ENCODE data around the gene SEZ6. TPM values are rescaled to one million over a fixed set of nuclear protein-coding genes. Genes with fewer than 3 reads are reported as not detected.
A peak's percentile ranks its signal among the peaks of the same experiment; 100 is the strongest.
"Not testable (repeated sequence)": the region's sequence is repeated elsewhere in the genome, so short reads cannot be mapped to it uniquely, and the experiment has no call there.

SEZ6 gene
- total RNA-seq, 1 donor from 2014 or later = not detected

- Histone ChIP-seq H3K27ac (no peak overlapping the region), H3K27me3 (no peaks in the 10 kb centered on the region), H3K9me3 (no peaks in the 10 kb centered on the region), H3K4me3 (no peak overlapping the region), H3K36me3 (no peaks in the 10 kb centered on the region), H3K4me1 (peaks cover 60% of the 10 kb centered on the region)
- no peak for DNase-seq (ENCODE audit: extremely low spot score in 2 of 2)
- TF ChIP-seq POLR2A (IDR thresholded peaks at IDR 0.05) = no peak
- TF ChIP-seq, protein P1, sequence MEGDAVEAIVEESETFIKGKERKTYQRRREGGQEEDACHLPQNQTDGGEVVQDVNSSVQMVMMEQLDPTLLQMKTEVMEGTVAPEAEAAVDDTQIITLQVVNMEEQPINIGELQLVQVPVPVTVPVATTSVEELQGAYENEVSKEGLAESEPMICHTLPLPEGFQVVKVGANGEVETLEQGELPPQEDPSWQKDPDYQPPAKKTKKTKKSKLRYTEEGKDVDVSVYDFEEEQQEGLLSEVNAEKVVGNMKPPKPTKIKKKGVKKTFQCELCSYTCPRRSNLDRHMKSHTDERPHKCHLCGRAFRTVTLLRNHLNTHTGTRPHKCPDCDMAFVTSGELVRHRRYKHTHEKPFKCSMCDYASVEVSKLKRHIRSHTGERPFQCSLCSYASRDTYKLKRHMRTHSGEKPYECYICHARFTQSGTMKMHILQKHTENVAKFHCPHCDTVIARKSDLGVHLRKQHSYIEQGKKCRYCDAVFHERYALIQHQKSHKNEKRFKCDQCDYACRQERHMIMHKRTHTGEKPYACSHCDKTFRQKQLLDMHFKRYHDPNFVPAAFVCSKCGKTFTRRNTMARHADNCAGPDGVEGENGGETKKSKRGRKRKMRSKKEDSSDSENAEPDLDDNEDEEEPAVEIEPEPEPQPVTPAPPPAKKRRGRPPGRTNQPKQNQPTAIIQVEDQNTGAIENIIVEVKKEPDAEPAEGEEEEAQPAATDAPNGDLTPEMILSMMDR (IDR thresholded peaks at IDR 0.05) = no peak
- no peak for TF ChIP-seq POLR2AphosphoS5 (IDR thresholded peaks at IDR 0.05; ENCODE audit: insufficient read depth in 1 of 2, low read depth in 1 of 2)
- intact Hi-C loops (cut with DNase I) = no loop called here
Measured at GRCh38 chr17:28935744-28936460, 69.9 kb downstream of the SEZ6 start.

DNA sequence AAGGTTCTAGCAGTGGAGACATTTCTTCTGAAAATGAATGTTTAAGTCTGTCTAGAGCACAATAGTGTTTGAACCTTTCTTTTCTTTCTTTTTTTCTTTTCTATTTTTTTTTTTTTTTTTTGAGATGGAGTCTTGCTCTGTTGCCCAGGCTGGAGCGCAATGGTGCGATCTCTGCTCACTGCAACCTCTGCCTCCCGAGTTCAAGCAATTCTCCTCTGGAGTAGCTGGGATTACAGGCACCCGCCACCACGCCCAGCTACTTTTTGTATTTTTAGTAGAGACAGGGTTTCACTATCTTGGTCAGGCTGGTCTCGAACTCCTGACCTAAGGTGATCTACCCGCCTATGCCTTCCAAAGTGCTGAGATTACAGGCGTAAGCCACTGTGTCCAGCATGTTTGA is 71.3 kb downstream of the SEZ6 start:
- H3K36me3 ChIP-seq; H3K27me3 ChIP-seq; H3K9me3 ChIP-seq; H3K4me3 ChIP-seq; DNase-seq (ENCODE audit: extremely low spot score in 2 of 2); H3K27ac ChIP-seq; intact Hi-C loops (cut with DNase I): not testable (repeated sequence)
- H3K4me1 ChIP-seq = peaks cover 54% of the 10 kb centered on the region

GRCh38 chr17:28929787-28930186 is 76.0 kb downstream of the SEZ6 start:
- Histone ChIP-seq H3K36me3 (no peaks in the 10 kb centered on the region), H3K27ac (no peak overlapping the region), H3K4me1 (peaks cover 29% of the 10 kb centered on the region), H3K4me3 (no peak overlapping the region), H3K9me3 (no peaks in the 10 kb centered on the region), H3K27me3 (no peaks in the 10 kb centered on the region)
- TF ChIP-seq, protein P1 (IDR thresholded peaks at IDR 0.05) = no peak
- TF ChIP-seq POLR2AphosphoS5 (IDR thresholded peaks at IDR 0.05; ENCODE audit: insufficient read depth in 1 of 2, low read depth in 1 of 2) = no peak
- no peak for TF ChIP-seq POLR2A (IDR thresholded peaks at IDR 0.05)
- intact Hi-C loops (cut with DNase I) = no loop called here
- DNase-seq (ENCODE audit: extremely low spot score in 2 of 2) = no peak

- Histone ChIP-seq H3K27me3 (no peaks in the 10 kb centered on the region), H3K4me1 (peaks cover 28% of the 10 kb centered on the region), H3K36me3 (peaks cover 0 to 12% of the 10 kb centered on the region in 2 donors), H3K4me3 (no peak overlapping the region), H3K9me3 (no peaks in the 10 kb centered on the region), H3K27ac (no peak overlapping the region)
- TF ChIP-seq POLR2A (IDR thresholded peaks at IDR 0.05) (no peak), POLR2AphosphoS5 (IDR thresholded peaks at IDR 0.05; ENCODE audit: insufficient read depth in 1 of 2, low read depth in 1 of 2) (no peak)
- TF ChIP-seq, protein P1 (IDR thresholded peaks at IDR 0.05) = no peak
- no peak for DNase-seq (ENCODE audit: extremely low spot score in 2 of 2)
- intact Hi-C loops (cut with DNase I) = no loop called here
Measured at GRCh38 chr17:28928061-28928460, 77.8 kb downstream of the SEZ6 start.

DNA sequence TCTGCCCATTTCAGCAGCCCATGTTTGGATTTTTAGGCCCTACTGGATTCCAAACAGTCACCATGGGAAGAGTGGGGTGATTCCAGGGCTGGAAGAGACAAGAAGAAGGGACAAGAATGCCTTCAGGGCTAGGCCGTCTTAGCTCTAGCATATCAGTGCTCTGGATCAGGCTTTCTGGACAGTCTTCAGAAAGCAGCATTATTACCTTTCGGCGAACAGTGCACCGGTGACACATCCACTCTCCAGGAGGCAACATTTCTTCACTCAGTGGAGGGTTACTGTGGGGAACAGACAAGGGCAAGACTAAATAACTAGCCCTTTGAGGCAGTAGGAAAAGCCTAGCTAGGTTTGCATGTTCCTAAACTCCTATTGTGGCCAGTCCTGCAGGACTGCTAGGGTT is 79.0 kb downstream of the SEZ6 start:
- no peak for DNase-seq (ENCODE audit: extremely low spot score in 2 of 2)
- intact Hi-C loops (cut with DNase I) = no loop called here
- Histone ChIP-seq H3K4me1 (peaks cover 28% of the 10 kb centered on the region), H3K27me3 (no peaks in the 10 kb centered on the region), H3K36me3 (peaks cover 0 to 22% of the 10 kb centered on the region in 2 donors), H3K9me3 (no peaks in the 10 kb centered on the region), H3K4me3 (no peak overlapping the region), H3K27ac (peak overlapping the region; percentile 58)
- TF ChIP-seq, protein P1 (IDR thresholded peaks at IDR 0.05) = no peak
- TF ChIP-seq POLR2A (IDR thresholded peaks at IDR 0.05) (no peak), POLR2AphosphoS5 (IDR thresholded peaks at IDR 0.05; ENCODE audit: insufficient read depth in 1 of 2, low read depth in 1 of 2) (no peak)

Data from vagina (tissue), 2 donors.